K562 (cell line): ENCODE measurements around the gene LDLR. TPM values are rescaled to one million over a fixed set of nuclear protein-coding genes. Genes with fewer than 3 reads are reported as not detected.

Source experiments
- ATAC-seq: fragments of 200-7000 bp; cut with Tn5 transposase; 3 replicates; pipeline ENCODE4 v1.9.1; 2020; ENCODE audit warnings: moderate library complexity
- BruUV-seq: library from RNA; stranded (reverse); fragments of 400-500 nt; replicated peaks from 2 replicates; lab custom pipeline; 2021; lab: Mats Ljungman, UMichigan
- CTCF ChIA-PET: fragments of 300-600 bp; formaldehyde crosslinking; extraction: SDS; loops from one replicate; lab custom pipeline; 2021; ENCODE audit warnings: low intra/inter-chr PET ratio; lab: Yijun Ruan, JAX
- POLR2A ChIA-PET: fragments of 300-600, 350-650 bp; sonication (Branson Sonifier 250); formaldehyde crosslinking; extraction: SDS; loops from one replicate; lab custom pipeline; 2021; ENCODE audit warnings: antibody characterized with exemption, inconsistent platforms; lab: Yijun Ruan, JAX
- DNase-seq, 4 experiments: peaks; one replicate each; pipeline versions ENCODE4 v3.0.0 to v3.0.0-alpha.2; 2011 to 2018; ENCODE audit warnings: low spot score in 3 of 4, mixed read lengths in 3 of 4; ENCODE audit errors: extremely low read depth in 1 of 4
- FAIRE-seq: peaks from 2 replicates; lab custom pipeline; 2011; peaks lifted over from hg19 to GRCh38; lab: Jason Lieb, UNC
- H2AFZ ChIP-seq: 2 replicates; pipeline ENCODE4 v1.6.0; 2011; ENCODE audit warnings: low read depth, low read length, control low read depth, inconsistent platforms
- H3K27ac ChIP-seq: fragments of 200-600 bp; 3 replicates; pipeline ENCODE4 v1.8.0; 2011; ENCODE audit warnings: low read depth, mild to moderate bottlenecking, control low read depth, inconsistent platforms, low read length, moderate library complexity, mixed read lengths; ENCODE audit errors: extremely low read depth
- H3K27me3 ChIP-seq, 2 experiments: fragments of 300-600 bp in 1 of 2; 2 replicates in 1 of 2; 3 replicates in 1 of 2; pipeline versions ENCODE4 v1.6.0 to v1.8.0; 2011; ENCODE audit warnings: inconsistent platforms in 2 of 2, low read length in 2 of 2, mild to moderate bottlenecking in 1 of 2, mixed read lengths in 1 of 2, moderate library complexity in 1 of 2; ENCODE audit not compliant: control insufficient read depth in 2 of 2, insufficient read depth in 2 of 2
- H3K36me3 ChIP-seq: fragments of 300-600 bp; 3 replicates; pipeline ENCODE4 v1.8.0; 2011; ENCODE audit warnings: mild to moderate bottlenecking, low read length, inconsistent platforms; ENCODE audit not compliant: control insufficient read depth, insufficient read depth
- H3K4me1 ChIP-seq, 2 experiments: fragments of 200-600 bp in 1 of 2; replicated peaks in 1 of 2; 2 replicates in 1 of 2; 3 replicates in 1 of 2; pipeline versions ENCODE4 v1.5.1 to v1.8.0; 2011; ENCODE audit warnings: inconsistent platforms in 2 of 2, low read length in 2 of 2, mild to moderate bottlenecking in 1 of 2, mixed read lengths in 1 of 2, moderate library complexity in 1 of 2; ENCODE audit not compliant: control insufficient read depth in 2 of 2, insufficient read depth in 2 of 2
- H3K4me2 ChIP-seq: 2 replicates; pipeline ENCODE4 v1.6.1; 2011; ENCODE audit warnings: low read length, control low read depth, inconsistent platforms, mixed read lengths; ENCODE audit not compliant: insufficient read depth
- H3K4me3 ChIP-seq: fragments of 200-600 bp; sonication (generic), shearing (Covaris generic); 2 replicates; pipeline ENCODE4 v1.5.1; 2016; ENCODE audit warnings: control low read depth, inconsistent platforms
- H3K79me2 ChIP-seq: fragments of 200-600 bp; 3 replicates; pipeline ENCODE4 v1.8.0; 2011; ENCODE audit warnings: low read length, inconsistent platforms; ENCODE audit not compliant: control insufficient read depth, insufficient read depth
- H3K9ac ChIP-seq, 2 experiments: 2 replicates each; pipeline versions ENCODE4 v1.6.0 to v1.6.1; 2011; ENCODE audit warnings: low read depth in 2 of 2, low read length in 2 of 2, control low read depth in 1 of 2, inconsistent platforms in 1 of 2, mild to moderate bottlenecking in 1 of 2, mixed read lengths in 1 of 2; ENCODE audit not compliant: insufficient read depth in 1 of 2
- H3K9me1 ChIP-seq: one replicate; pipeline ENCODE4 v1.6.0; 2011; ENCODE audit warnings: inconsistent platforms, mild to moderate bottlenecking, low read length, moderate library complexity; ENCODE audit not compliant: control insufficient read depth, insufficient read depth
- H3K9me3 ChIP-seq: replicated peaks from 2 replicates; pipeline ENCODE4 v1.5.1; 2011; ENCODE audit warnings: low read depth, low read length, inconsistent platforms; ENCODE audit not compliant: control insufficient read depth, insufficient read depth
- H4K20me1 ChIP-seq: replicated peaks from 2 replicates; pipeline ENCODE4 v1.6.1; 2011; ENCODE audit warnings: low read length, inconsistent platforms, mixed read lengths; ENCODE audit not compliant: control insufficient read depth, insufficient read depth
- CEBPB ChIP-seq: fragments of 450-650 bp; IDR thresholded peaks from 2 replicates; pipeline ENCODE4 v1.6.1; 2016; ENCODE audit warnings: missing genetic modification characterization, missing compliant biosample characterization
- CTCF ChIP-seq, 3 experiments: IDR thresholded peaks in 2 of 3; conservative IDR thresholded peaks in 1 of 3; 2 replicates each; pipeline ENCODE4 v1.5.1; 2011 to 2012; ENCODE audit warnings: low read length in 3 of 3, mild to moderate bottlenecking in 3 of 3, control low read depth in 2 of 3, improper control_type of control experiment in 1 of 3, inconsistent platforms in 1 of 3, low read depth in 1 of 3, mixed read lengths in 1 of 3, moderate library complexity in 1 of 3; ENCODE audit not compliant: insufficient read depth in 2 of 3
- DPF2 ChIP-seq: fragments of 450-650 bp; IDR thresholded peaks from 2 replicates; pipeline ENCODE4 v1.6.1; 2016
- GABPB1 ChIP-seq: sonication (generic); formaldehyde crosslinking; IDR thresholded peaks from 2 replicates; pipeline ENCODE4 v1.8.0; 2022; ENCODE audit warnings: mild to moderate bottlenecking, missing genetic modification reagents
- NFYB ChIP-seq: IDR thresholded peaks from 2 replicates; pipeline ENCODE4 v1.6.1; 2011; ENCODE audit warnings: mild to moderate bottlenecking, moderate library complexity; ENCODE audit not compliant: insufficient read length; ENCODE audit errors: extremely low read depth
- SUPT5H ChIP-seq: fragments of 450-650 bp; IDR thresholded peaks from 2 replicates; pipeline ENCODE4 v1.6.1; 2016
- TCF3 ChIP-seq: sonication (generic); formaldehyde crosslinking; IDR thresholded peaks from 2 replicates; pipeline ENCODE4 v1.4.0; 2020; ENCODE audit warnings: mild to moderate bottlenecking, missing genetic modification reagents
- VEZF1 ChIP-seq: fragments of 200-800 bp; sonication (Bioruptor generic); IDR thresholded peaks from 2 replicates; pipeline ENCODE4 v1.6.1; 2017; ENCODE audit warnings: missing genetic modification characterization, missing compliant biosample characterization
- WGBS: fragments of 100-300 bp; shearing (Covaris generic); methylation state at CpG from one replicate; pipeline ENCODE4 v1.1.6; 2016; ENCODE audit warnings: low coverage, mixed read lengths; ENCODE audit not compliant: insufficient coverage; ENCODE audit errors: missing lambda C conversion rate; 5-methylcytosine and 5-hydroxymethylcytosine counted together
- in situ Hi-C: fragments of 300-500 bp; cut with MboI; formaldehyde crosslinking; loops from 4 replicates; pipeline ENCODE4 v1.15.0; 2018; ENCODE audit warnings: inconsistent platforms, mixed read lengths
- intact Hi-C: fragments of 100-400 bp; cut with micrococcal nuclease; formaldehyde crosslinking; loops from 2 replicates; pipeline ENCODE4 v1.14.2; 2022
- polyA plus RNA-seq, 8 experiments: library from polyadenylated mRNA; depleted of rRNA in 4 of 8; stranded (reverse) in 5 of 8; unstranded in 3 of 8; fragments of >200 nt; fragmentation: Nextera tagmentation in 2 of 8; fragmentation: Illumina TruSeq in 1 of 8; extraction: Ambion mirVana in 2 of 8; extraction: Trizol in 1 of 8; gene quantifications; 2 replicates each; pipeline versions ENCODE4 v1.2.1 to v1.2.3, GENCODE V29; 2011 to 2014; ENCODE audit warnings: inconsistent platforms in 1 of 8, missing spikeins in 1 of 8
- total RNA-seq, 7 experiments: library from RNA; depleted of rRNA in 6 of 7; stranded (reverse); fragments of >200 nt in 6 of 7; fragmentation: Illumina TruSeq in 2 of 7; extraction: Trizol in 2 of 7; gene quantifications; 2 replicates each; pipeline versions ENCODE4 v1.2.1 to v1.2.3, GENCODE V29; 2011 to 2021; ENCODE audit warnings: low replicate concordance in 1 of 7
- TF ChIP-seq, protein P1 (sequence below): fragments of 450-650 bp; IDR thresholded peaks from 2 replicates; pipeline ENCODE4 v1.6.1; 2014; ENCODE audit warnings: low read depth, mild to moderate bottlenecking, moderate library complexity, borderline replicate concordance
- TF ChIP-seq, protein P2 (sequence below): fragments of 450-650 bp; formaldehyde crosslinking; IDR thresholded peaks from 2 replicates; pipeline ENCODE4 v1.4.0; 2020; ENCODE audit warnings: mild to moderate bottlenecking, mixed read lengths

Gene LDLR
- total and polyA plus RNA-seq, 9 of the 15 experiments (the other 6 are each of a cell fraction or from before 2014, with no cell fraction given), result 19.9 to 114 (median 56.3) TPM

GRCh38 chr19:11155373-11156120, 66.3 kb downstream of the LDLR start, which contains the start of gene SPC24 (continued):
- TF ChIP-seq, protein P1, sequence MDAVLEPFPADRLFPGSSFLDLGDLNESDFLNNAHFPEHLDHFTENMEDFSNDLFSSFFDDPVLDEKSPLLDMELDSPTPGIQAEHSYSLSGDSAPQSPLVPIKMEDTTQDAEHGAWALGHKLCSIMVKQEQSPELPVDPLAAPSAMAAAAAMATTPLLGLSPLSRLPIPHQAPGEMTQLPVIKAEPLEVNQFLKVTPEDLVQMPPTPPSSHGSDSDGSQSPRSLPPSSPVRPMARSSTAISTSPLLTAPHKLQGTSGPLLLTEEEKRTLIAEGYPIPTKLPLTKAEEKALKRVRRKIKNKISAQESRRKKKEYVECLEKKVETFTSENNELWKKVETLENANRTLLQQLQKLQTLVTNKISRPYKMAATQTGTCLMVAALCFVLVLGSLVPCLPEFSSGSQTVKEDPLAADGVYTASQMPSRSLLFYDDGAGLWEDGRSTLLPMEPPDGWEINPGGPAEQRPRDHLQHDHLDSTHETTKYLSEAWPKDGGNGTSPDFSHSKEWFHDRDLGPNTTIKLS, result peak; percentile 67; the same call in 1 of the 2 replicates
- TF ChIP-seq SUPT5H (peak; percentile 96), CEBPB (peak; percentile 44; the same call in 1 of the 2 replicates)

GRCh38 chr19:11159598-11160439, 70.6 kb downstream of the LDLR start:
- intact Hi-C loops (loop anchor here (5.0 kb wide), 1 partner anchor 37 kb away; the partner anchor contains the start of gene KANK2), in situ Hi-C loops (no loop called here)
- BruUV-seq, result no TSS peak
- peak overlapping the region; percentile 46; the same call in 2 of the 3 replicates for H3K27ac ChIP-seq
- peak overlapping the region; percentile 82 for H2AFZ ChIP-seq
- peaks cover 5 to 18% of the 10 kb centered on the region in 2 experiments; a peak in 4 of 5 replicates for H3K4me1 ChIP-seq
- peak overlapping the region; percentile 29 for H3K4me2 ChIP-seq
- no peaks in the 10 kb centered on the region for H3K27me3 ChIP-seq
- no peaks in the 10 kb centered on the region for H3K9me3 ChIP-seq
- FAIRE-seq, result peak; percentile 72
- H3K9me1 ChIP-seq, result no peaks in the 10 kb centered on the region
- CTCF ChIA-PET, result interaction anchor here (1.2 kb wide), 1 partner anchor 44 kb away, joined by 3 read pairs; no protein-coding TSS in a partner anchor
- H3K9ac ChIP-seq, result peak overlapping the region in 1 of 2 experiments; percentile 37; a peak in 1 of 4 replicates
- H3K79me2 ChIP-seq, result peaks cover 9% of the 10 kb centered on the region
- H4K20me1 ChIP-seq, result no peaks in the 10 kb centered on the region
- peak; percentile 25; the same call in 2 of the 3 replicates for ATAC-seq
- WGBS, result 26% methylated on average over 16 of the region's 16 CpGs
- H3K36me3 ChIP-seq, result no peaks in the 10 kb centered on the region
- DNase-seq, result peak; percentile 56 to 80 (median 66)
- H3K4me3 ChIP-seq, result no peak overlapping the region
- POLR2A ChIA-PET, result interaction anchor here (0.6 kb wide), 2 partner anchors 71 to 811 kb away, joined by 3 read pairs; partner anchors contain the start of gene LDLR
- TF ChIP-seq NFYB, result no peak
- no peak for TF ChIP-seq GABPB1 (CRISPR knock-in tag)
- peak; percentile 80 for TF ChIP-seq VEZF1
- peak; percentile 30; the same call in 1 of the 2 replicates for TF ChIP-seq TCF3 (CRISPR knock-in tag)
- TF ChIP-seq CTCF (IDR thresholded peaks at IDR 0.05 in 2 of 3, conservative IDR thresholded peaks at IDR 0.05 in 1 of 3; ENCODE audit: insufficient read depth in 2 of 3, low read depth in 1 of 3, low read length in 3 of 3), result peak in 2 of 3 experiments; percentile 13 to 21; a peak in 2 of 6 replicates
- TF ChIP-seq DPF2, result peak; percentile 72; the same call in 1 of the 2 replicates
- TF ChIP-seq, protein P2, sequence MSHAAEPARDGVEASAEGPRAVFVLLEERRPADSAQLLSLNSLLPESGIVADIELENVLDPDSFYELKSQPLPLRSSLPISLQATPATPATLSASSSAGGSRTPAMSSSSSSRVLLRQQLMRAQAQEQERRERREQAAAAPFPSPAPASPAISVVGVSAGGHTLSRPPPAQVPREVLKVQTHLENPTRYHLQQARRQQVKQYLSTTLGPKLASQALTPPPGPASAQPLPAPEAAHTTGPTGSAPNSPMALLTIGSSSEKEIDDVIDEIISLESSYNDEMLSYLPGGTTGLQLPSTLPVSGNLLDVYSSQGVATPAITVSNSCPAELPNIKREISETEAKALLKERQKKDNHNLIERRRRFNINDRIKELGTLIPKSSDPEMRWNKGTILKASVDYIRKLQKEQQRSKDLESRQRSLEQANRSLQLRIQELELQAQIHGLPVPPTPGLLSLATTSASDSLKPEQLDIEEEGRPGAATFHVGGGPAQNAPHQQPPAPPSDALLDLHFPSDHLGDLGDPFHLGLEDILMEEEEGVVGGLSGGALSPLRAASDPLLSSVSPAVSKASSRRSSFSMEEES (CRISPR knock-in tag), result no peak
